Measurements from ENCODE around the gene NEUROD1.

Gene NEUROD1

DNA sequence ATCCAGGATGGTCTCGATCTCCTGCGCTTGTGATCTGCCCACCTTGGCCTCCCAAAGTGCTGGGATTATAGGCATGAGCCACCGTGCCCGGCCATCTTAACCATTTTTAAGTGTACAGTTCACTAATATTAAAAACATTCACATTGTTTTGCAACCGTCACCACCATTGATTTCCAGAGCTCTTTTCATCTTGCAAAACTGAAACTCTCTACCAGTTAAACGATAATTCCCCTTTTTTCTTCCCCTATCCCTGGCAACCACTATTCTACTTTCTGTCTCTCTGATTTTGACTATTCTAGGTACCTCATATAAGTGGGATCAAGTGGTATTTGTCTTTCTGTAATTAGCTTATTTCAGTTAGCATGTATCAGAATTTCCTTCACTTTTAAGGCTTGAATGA is 16.8 kb upstream of the NEUROD1 start (continued):
- TF ChIP-seq, protein P1, sequence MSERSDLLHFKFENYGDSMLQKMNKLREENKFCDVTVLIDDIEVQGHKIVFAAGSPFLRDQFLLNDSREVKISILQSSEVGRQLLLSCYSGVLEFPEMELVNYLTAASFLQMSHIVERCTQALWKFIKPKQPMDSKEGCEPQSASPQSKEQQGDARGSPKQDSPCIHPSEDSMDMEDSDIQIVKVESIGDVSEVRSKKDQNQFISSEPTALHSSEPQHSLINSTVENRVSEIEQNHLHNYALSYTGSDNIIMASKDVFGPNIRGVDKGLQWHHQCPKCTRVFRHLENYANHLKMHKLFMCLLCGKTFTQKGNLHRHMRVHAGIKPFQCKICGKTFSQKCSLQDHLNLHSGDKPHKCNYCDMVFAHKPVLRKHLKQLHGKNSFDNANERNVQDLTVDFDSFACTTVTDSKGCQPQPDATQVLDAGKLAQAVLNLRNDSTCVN (tag by site-specific recombination; optimal IDR thresholded peaks at IDR 0.05): no peak
- TF ChIP-seq SP7 (tag by site-specific recombination; IDR thresholded peaks at IDR 0.05) (no peak), ZNF510 (tag by site-specific recombination; IDR thresholded peaks at IDR 0.05; ENCODE audit: insufficient replicate concordance) (no peak), ZNF223 (tag by site-specific recombination; IDR thresholded peaks at IDR 0.05) (no peak), ZNF433 (tag by site-specific recombination; IDR thresholded peaks at IDR 0.05; ENCODE audit: low read depth) (no peak), ZNF488 (tag by site-specific recombination; IDR thresholded peaks at IDR 0.05) (no peak), ZNF624 (tag by site-specific recombination; IDR thresholded peaks at IDR 0.05) (no peak)
- TF ChIP-seq, protein P2, sequence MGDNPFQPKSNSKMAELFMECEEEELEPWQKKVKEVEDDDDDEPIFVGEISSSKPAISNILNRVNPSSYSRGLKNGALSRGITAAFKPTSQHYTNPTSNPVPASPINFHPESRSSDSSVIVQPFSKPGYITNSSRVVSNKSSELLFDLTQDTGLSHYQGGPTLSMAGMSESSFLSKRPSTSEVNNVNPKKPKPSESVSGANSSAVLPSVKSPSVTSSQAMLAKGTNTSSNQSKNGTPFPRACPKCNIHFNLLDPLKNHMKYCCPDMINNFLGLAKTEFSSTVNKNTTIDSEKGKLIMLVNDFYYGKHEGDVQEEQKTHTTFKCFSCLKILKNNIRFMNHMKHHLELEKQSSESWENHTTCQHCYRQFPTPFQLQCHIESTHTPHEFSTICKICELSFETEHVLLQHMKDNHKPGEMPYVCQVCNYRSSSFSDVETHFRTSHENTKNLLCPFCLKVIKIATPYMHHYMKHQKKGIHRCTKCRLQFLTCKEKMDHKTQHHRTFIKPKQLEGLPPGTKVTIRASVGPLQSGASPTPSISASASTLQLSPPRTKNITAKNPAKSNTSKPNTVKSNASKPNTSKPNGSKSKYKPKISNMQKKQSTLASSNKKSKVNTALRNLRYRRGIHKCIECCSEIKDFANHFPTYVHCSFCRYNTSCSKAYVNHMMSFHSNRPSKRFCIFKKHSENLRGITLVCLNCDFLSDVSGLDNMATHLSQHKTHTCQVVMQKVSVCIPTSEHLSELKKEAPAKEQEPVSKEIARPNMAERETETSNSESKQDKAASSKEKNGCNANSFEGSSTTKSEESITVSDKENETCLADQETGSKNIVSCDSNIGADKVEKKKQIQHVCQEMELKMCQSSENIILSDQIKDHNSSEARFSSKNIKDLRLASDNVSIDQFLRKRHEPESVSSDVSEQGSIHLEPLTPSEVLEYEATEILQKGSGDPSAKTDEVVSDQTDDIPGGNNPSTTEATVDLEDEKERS (tag by site-specific recombination; IDR thresholded peaks at IDR 0.05): no peak

DNA sequence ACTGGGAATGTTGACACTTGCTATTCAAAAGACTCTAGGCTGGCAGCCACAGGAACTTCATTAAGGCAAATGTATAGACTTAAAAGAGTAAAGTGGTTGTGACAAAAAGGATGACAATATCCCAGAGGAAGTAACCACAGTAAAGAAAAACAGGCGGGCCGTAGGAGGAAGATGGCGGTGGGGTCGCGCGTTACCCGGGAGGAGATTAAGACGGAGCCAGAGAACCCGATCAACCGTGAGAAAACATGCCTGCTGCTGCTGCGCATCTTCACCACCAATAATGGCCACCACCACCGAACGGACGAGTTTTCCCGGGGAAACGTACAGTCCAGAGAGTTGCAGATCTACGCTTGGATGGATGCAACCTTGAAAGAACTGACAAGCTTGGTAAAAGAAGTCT is 14.0 kb upstream of the NEUROD1 start:
- Histone ChIP-seq H3K4me1 (ENCODE audit: control insufficient read depth, insufficient read depth, low read length) (no peaks in the 10 kb centered on the region), H3K9me3 (ENCODE audit: control insufficient read depth, insufficient read depth, low read depth, low read length) (no peaks in the 10 kb centered on the region), H3K27ac (ENCODE audit: extremely low read depth, low read depth, low read length) (no peak overlapping the region), H3K4me3 (ENCODE audit: low read depth, low read length) (no peak overlapping the region), H3K36me3 (ENCODE audit: control insufficient read depth in 2 of 2, insufficient read depth in 1 of 2, low read length in 2 of 2) (no peaks in the 10 kb centered on the region)
- CTCF ChIA-PET: interaction anchor here (1.1 kb wide), 1 partner anchor 21 kb away, joined by 3 read pairs; no protein-coding TSS in a partner anchor
- TF ChIP-seq ZNF433 (tag by site-specific recombination; IDR thresholded peaks at IDR 0.05; ENCODE audit: low read depth) (no peak), ZBTB48 (tag by site-specific recombination; IDR thresholded peaks at IDR 0.05) (no peak), ZNF664 (tag by site-specific recombination; IDR thresholded peaks at IDR 0.05) (no peak), ZNF76 (tag by site-specific recombination; IDR thresholded peaks at IDR 0.05; ENCODE audit: borderline replicate concordance, low read depth) (no peak), OVOL3 (tag by site-specific recombination; IDR thresholded peaks at IDR 0.05) (no peak)
- TF ChIP-seq, protein P3, sequence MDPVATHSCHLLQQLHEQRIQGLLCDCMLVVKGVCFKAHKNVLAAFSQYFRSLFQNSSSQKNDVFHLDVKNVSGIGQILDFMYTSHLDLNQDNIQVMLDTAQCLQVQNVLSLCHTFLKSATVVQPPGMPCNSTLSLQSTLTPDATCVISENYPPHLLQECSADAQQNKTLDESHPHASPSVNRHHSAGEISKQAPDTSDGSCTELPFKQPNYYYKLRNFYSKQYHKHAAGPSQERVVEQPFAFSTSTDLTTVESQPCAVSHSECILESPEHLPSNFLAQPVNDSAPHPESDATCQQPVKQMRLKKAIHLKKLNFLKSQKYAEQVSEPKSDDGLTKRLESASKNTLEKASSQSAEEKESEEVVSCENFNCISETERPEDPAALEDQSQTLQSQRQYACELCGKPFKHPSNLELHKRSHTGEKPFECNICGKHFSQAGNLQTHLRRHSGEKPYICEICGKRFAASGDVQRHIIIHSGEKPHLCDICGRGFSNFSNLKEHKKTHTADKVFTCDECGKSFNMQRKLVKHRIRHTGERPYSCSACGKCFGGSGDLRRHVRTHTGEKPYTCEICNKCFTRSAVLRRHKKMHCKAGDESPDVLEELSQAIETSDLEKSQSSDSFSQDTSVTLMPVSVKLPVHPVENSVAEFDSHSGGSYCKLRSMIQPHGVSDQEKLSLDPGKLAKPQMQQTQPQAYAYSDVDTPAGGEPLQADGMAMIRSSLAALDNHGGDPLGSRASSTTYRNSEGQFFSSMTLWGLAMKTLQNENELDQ (tag by site-specific recombination; IDR thresholded peaks at IDR 0.05; ENCODE audit: low read depth): no peak
- TF ChIP-seq, protein P4, sequence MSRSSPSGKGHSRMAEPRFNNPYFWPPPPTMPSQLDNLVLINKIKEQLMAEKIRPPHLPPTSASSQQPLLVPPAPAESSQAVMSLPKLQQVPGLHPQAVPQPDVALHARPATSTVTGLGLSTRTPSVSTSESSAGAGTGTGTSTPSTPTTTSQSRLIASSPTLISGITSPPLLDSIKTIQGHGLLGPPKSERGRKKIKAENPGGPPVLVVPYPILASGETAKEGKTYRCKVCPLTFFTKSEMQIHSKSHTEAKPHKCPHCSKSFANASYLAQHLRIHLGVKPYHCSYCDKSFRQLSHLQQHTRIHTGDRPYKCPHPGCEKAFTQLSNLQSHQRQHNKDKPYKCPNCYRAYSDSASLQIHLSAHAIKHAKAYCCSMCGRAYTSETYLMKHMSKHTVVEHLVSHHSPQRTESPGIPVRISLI (tag by site-specific recombination; IDR thresholded peaks at IDR 0.05): no peak
- POLR2A ChIA-PET: no interaction called here

DNA sequence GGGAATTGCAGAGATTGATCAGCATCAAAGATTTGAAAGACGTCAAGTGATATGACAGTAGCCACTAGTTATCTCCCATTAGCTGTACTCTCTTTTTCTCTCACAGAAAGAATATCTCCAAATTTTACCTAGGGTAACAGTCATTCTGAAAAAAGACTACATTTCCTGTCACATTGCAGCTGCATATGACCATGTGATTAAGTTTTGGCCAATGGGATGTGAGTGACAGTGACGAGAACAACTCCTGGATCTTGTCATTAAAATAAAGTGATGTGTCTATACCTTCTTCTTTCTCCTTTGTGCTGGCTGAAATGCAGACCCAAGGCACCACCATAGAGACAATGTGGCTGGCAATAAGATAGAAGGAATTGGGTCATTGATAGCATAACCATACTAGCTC is 10.5 kb upstream of the NEUROD1 start:
- Histone ChIP-seq H3K9me3 (ENCODE audit: control insufficient read depth, insufficient read depth, low read depth, low read length) (no peaks in the 10 kb centered on the region), H3K36me3 (ENCODE audit: control insufficient read depth in 2 of 2, insufficient read depth in 1 of 2, low read length in 2 of 2) (no peaks in the 10 kb centered on the region), H3K27ac (ENCODE audit: extremely low read depth, low read depth, low read length) (no peak overlapping the region), H3K4me3 (ENCODE audit: low read depth, low read length) (no peak overlapping the region), H3K4me1 (ENCODE audit: control insufficient read depth, insufficient read depth, low read length) (no peaks in the 10 kb centered on the region)
- ChIA-PET POLR2A (no interaction called here), CTCF (interaction anchor here (0.6 kb wide), 1 partner anchor 252 kb away, joined by 3 read pairs; no protein-coding TSS in a partner anchor)
- no peak for TF ChIP-seq ZSCAN30 (tag by site-specific recombination; IDR thresholded peaks at IDR 0.05)
- no peak for TF ChIP-seq CTCF (tag by site-specific recombination; IDR thresholded peaks at IDR 0.05)
- no peak for TF ChIP-seq ZFP3 (tag by site-specific recombination; IDR thresholded peaks at IDR 0.05; ENCODE audit: low read depth)
- no peak for TF ChIP-seq ZNF529 (tag by site-specific recombination; IDR thresholded peaks at IDR 0.05; ENCODE audit: insufficient replicate concordance)
- no peak for TF ChIP-seq PBX3 (CRISPR knock-in tag; IDR thresholded peaks at IDR 0.05)
- TF ChIP-seq, protein P5, sequence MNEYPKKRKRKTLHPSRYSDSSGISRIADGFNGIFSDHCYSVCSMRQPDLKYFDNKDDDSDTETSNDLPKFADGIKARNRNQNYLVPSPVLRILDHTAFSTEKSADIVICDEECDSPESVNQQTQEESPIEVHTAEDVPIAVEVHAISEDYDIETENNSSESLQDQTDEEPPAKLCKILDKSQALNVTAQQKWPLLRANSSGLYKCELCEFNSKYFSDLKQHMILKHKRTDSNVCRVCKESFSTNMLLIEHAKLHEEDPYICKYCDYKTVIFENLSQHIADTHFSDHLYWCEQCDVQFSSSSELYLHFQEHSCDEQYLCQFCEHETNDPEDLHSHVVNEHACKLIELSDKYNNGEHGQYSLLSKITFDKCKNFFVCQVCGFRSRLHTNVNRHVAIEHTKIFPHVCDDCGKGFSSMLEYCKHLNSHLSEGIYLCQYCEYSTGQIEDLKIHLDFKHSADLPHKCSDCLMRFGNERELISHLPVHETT (tag by site-specific recombination; IDR thresholded peaks at IDR 0.05): no peak
